ENCODE measurements around the gene SCTR. TPM values are rescaled to one million over a fixed set of nuclear protein-coding genes. Genes with fewer than 3 reads are reported as not detected.

Gene SCTR
- total RNA-seq, 1 donor from 2014 or later: 1.9 TPM

DNA sequence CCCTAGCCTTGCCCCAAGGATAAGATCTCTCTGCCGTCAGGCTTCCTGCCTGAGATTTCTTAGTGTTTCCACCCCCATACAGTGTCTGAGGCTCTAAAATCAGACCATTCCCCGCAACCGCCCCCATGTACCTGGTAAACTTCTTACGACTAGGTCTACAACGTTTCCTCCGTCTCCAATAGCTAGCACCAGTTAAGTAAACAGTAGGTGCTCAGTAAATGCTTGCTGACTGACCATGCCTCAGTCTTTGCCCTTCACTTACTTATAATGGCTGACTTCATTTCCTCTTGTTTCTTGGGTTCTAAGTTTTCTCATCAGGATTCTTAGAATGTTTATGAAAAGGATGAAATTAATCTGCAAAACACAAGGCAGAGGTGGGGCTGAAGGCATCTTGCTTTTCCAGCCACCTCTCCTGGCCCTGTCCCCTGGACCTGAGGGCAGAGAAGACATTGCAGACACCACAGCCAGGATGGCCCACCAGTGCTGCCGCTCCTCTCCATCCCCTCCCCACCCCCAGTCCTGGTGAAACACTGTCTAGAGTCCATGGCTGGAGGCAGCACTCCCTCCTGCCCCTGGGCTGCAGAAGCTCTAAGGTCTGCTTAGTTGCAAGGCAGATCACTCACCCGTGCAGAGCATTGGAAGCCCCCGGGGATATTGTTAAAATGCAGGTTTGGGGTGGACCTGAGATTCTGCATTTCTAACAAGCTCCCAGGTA, 75.7 kb downstream of the SCTR start:
- Mint-ChIP-seq H3K36me3 (no peaks in the 10 kb centered on the region), H3K27me3 (no peaks in the 10 kb centered on the region), H3K9me3 (no peaks in the 10 kb centered on the region), H3K4me3 (no peak overlapping the region), H3K4me1 (ENCODE audit: unreplicated experiment) (peaks cover 7% of the 10 kb centered on the region), H3K27ac (no peak overlapping the region)
- TF ChIP-seq, protein P1, sequence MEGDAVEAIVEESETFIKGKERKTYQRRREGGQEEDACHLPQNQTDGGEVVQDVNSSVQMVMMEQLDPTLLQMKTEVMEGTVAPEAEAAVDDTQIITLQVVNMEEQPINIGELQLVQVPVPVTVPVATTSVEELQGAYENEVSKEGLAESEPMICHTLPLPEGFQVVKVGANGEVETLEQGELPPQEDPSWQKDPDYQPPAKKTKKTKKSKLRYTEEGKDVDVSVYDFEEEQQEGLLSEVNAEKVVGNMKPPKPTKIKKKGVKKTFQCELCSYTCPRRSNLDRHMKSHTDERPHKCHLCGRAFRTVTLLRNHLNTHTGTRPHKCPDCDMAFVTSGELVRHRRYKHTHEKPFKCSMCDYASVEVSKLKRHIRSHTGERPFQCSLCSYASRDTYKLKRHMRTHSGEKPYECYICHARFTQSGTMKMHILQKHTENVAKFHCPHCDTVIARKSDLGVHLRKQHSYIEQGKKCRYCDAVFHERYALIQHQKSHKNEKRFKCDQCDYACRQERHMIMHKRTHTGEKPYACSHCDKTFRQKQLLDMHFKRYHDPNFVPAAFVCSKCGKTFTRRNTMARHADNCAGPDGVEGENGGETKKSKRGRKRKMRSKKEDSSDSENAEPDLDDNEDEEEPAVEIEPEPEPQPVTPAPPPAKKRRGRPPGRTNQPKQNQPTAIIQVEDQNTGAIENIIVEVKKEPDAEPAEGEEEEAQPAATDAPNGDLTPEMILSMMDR (conservative IDR thresholded peaks at IDR 0.05): no peak
- no peak for DNase-seq (ENCODE audit: extremely low spot score, unreplicated experiment)

DNA sequence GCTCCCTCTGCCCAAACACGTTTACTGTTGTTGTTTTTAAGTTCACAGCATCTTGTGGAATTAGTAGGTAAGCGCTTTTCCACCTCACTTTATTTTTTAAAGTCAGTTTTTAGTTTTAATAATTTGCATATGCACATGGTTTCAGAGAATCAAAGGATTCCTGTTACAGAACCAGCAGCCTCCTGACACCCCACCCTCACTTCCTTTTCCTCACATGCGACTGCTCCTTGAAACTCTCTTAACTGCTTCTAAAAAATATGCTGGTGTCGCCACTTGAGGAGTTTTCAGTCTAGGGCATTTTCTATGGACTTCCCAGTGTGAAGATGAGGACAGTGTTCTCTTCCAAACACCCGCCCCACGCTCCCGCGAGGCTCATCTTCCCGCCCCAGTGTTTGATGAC, 78.2 kb downstream of the SCTR start:
- DNase-seq (ENCODE audit: extremely low spot score, unreplicated experiment): no peak
- Mint-ChIP-seq H3K36me3 (no peaks in the 10 kb centered on the region), H3K9me3 (no peaks in the 10 kb centered on the region), H3K4me1 (ENCODE audit: unreplicated experiment) (peaks cover 15% of the 10 kb centered on the region), H3K27me3 (no peaks in the 10 kb centered on the region), H3K4me3 (no peak overlapping the region), H3K27ac (no peak overlapping the region)
- TF ChIP-seq, protein P1 (conservative IDR thresholded peaks at IDR 0.05): no peak

DNA sequence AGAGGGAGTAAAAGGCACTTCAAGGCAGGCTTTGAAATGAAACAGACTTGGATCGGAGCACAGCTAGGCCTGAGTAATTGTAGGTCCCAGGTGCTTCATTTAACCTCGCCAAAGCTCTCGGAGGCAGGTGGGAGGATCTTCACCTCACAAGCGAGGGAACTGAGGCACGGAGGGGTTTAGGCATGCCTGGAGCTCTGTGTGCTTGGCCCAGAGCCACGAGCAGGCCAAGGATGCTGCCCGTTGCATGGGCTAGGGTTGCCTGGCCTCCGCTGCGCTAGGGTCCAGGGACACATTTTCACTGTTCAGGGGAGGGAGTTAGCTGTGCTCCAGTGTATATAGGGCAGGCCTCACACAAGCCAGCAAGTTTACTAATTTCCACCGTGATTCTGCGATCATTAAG, 81.4 kb downstream of the SCTR start:
- H3K4me3 Mint-ChIP-seq: no peak overlapping the region
- no peaks in the 10 kb centered on the region for H3K9me3 Mint-ChIP-seq
- no peaks in the 10 kb centered on the region for H3K36me3 Mint-ChIP-seq
- no peaks in the 10 kb centered on the region for H3K27me3 Mint-ChIP-seq
- DNase-seq (ENCODE audit: extremely low spot score, unreplicated experiment): no peak
- H3K27ac Mint-ChIP-seq: no peak overlapping the region
- TF ChIP-seq, protein P1 (conservative IDR thresholded peaks at IDR 0.05): no peak
- peaks cover 8% of the 10 kb centered on the region for H3K4me1 Mint-ChIP-seq (ENCODE audit: unreplicated experiment)

DNA sequence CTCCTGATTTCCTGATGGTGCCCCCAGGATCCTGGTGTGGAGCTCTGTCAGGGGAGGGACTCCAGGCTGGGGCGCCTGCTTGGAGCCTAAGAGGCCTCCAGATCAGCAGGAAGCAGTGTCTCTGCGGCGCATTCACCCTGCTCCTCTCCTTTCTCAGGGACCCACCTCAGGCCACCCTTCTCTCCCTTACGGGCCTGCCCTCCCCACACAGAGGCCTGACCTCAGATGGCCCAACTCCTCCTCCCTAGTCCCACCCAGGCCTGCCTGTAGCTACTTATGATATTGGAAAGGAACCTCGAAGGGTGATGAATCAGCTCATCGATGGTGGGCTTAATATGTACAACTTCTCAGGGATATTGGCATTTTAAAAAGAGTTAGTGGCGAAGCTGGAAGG, 82.1 kb downstream of the SCTR start:
- peaks cover 8% of the 10 kb centered on the region for H3K4me1 Mint-ChIP-seq (ENCODE audit: unreplicated experiment)
- DNase-seq (ENCODE audit: extremely low spot score, unreplicated experiment): no peak
- TF ChIP-seq, protein P1 (conservative IDR thresholded peaks at IDR 0.05): no peak
- H3K36me3 Mint-ChIP-seq: no peaks in the 10 kb centered on the region
- no peak overlapping the region for H3K4me3 Mint-ChIP-seq
- H3K9me3 Mint-ChIP-seq: no peaks in the 10 kb centered on the region
- peak overlapping the region; percentile 12 for H3K27ac Mint-ChIP-seq
- no peaks in the 10 kb centered on the region for H3K27me3 Mint-ChIP-seq

DNA sequence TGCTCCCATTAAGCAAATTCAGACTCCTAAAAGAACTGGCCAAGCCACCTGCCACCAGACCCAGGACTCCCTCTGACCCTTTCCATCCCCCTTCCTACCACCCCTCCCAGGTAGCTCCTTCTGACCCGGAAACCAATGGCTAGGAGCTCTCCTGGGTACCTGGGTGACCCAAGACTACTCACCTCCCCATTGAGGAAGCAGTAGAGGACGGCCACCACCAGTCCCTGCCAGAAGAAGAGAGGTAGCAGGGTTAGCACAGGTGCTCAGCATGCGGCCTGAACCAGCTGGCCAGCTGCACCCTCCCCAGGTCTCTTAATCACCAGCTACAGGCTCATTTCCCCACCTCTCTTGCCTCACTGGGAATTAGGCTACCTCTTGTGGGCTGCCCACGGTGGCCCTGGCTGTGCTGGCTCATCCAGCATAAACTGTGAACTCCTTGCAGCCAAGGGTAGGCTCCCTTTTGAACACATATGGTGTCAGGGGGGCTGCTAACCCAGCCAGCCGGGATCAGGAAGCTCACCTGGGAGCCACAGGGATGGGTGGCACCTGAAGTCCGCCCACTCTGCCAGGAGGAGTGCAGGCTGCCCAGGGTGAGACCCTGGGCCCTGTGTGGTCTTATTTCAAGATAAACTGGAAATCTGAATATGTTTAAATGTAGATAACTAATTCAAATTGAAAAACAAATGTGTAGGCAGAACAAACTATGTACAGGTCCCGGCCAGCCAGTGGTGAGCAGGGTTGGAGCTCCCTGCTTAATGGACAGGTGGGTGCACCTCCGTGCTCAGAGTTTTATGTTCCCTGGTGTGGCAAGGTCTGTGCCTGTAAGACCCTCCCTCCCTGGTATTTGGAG, 82.7 kb downstream of the SCTR start:
- no peak overlapping the region for H3K4me3 Mint-ChIP-seq
- DNase-seq (ENCODE audit: extremely low spot score, unreplicated experiment): no peak
- no peaks in the 10 kb centered on the region for H3K27me3 Mint-ChIP-seq
- no peaks in the 10 kb centered on the region for H3K36me3 Mint-ChIP-seq
- no peaks in the 10 kb centered on the region for H3K9me3 Mint-ChIP-seq
- no peak overlapping the region for H3K27ac Mint-ChIP-seq
- H3K4me1 Mint-ChIP-seq (ENCODE audit: unreplicated experiment): peaks cover 8% of the 10 kb centered on the region
- TF ChIP-seq, protein P1 (conservative IDR thresholded peaks at IDR 0.05): no peak
